MCF 10A (cell line): Measurements from ENCODE around the gene IQSEC1. TPM values are rescaled to one million over a fixed set of nuclear protein-coding genes. Genes with fewer than 3 reads are reported as not detected.

Source experiments
- BruUV-seq: library from RNA; stranded (reverse); fragments of 400-500 nt; replicated peaks from 2 replicates; lab custom pipeline; 2021; lab: Mats Ljungman, UMichigan
- CTCF ChIA-PET: fragments of 300-600 bp; sonication (Branson Sonifier 250); formaldehyde crosslinking; extraction: SDS; loops from one replicate; lab custom pipeline; 2021; ENCODE audit warnings: antibody characterized with exemption, inconsistent platforms; lab: Yijun Ruan, JAX
- POLR2A ChIA-PET: fragments of 300-600, 350-650 bp; sonication (Branson Sonifier 250); formaldehyde crosslinking; extraction: SDS; loops from one replicate; lab custom pipeline; 2020; ENCODE audit warnings: antibody characterized with exemption, inconsistent platforms; lab: Yijun Ruan, JAX
- DNase-seq: peaks from one replicate; pipeline ENCODE4 v3.0.0-alpha.2; 2018; ENCODE audit not compliant: unreplicated experiment
- H3K27ac Mint-ChIP-seq: one replicate; pipeline ENCODE4 v1.8.0; 2022; ENCODE audit warnings: mild to moderate bottlenecking, low read depth, mixed read lengths; ENCODE audit not compliant: unreplicated experiment
- H3K27me3 Mint-ChIP-seq: one replicate; pipeline ENCODE4 v1.8.0; 2022; ENCODE audit warnings: mixed read lengths; ENCODE audit not compliant: insufficient read depth, unreplicated experiment
- H3K36me3 Mint-ChIP-seq: one replicate; pipeline ENCODE4 v1.8.0; 2022; ENCODE audit warnings: mild to moderate bottlenecking, moderate library complexity, mixed read lengths; ENCODE audit not compliant: insufficient read depth, unreplicated experiment
- H3K4me1 Mint-ChIP-seq: one replicate; pipeline ENCODE4 v1.8.0; 2022; ENCODE audit warnings: mixed read lengths; ENCODE audit not compliant: insufficient read depth, unreplicated experiment
- H3K4me3 Mint-ChIP-seq: one replicate; pipeline ENCODE4 v1.8.0; 2022; ENCODE audit warnings: mild to moderate bottlenecking, moderate library complexity, mixed read lengths; ENCODE audit not compliant: unreplicated experiment
- H3K9me3 Mint-ChIP-seq: one replicate; pipeline ENCODE4 v1.8.0; 2022; ENCODE audit warnings: mixed read lengths; ENCODE audit not compliant: unreplicated experiment
- intact Hi-C: fragments of 100-400 bp; cut with micrococcal nuclease; formaldehyde crosslinking; loops from 2 replicates; pipeline ENCODE4 v1.14.1; 2022
- total RNA-seq: library from RNA; stranded (reverse); gene quantifications from 2 replicates; pipeline ENCODE4 v1.2.3, GENCODE V29; 2022
- TF ChIP-seq, protein P1 (sequence below): fragments of 200-600 bp; IDR thresholded peaks from one replicate; pipeline ENCODE4 v1.8.0; 2022; ENCODE audit warnings: antibody characterized with exemption, mild to moderate bottlenecking; ENCODE audit not compliant: unreplicated experiment

Gene IQSEC1
- total RNA-seq, 1 experiment from 2014 or later, result 18.7 TPM

DNA sequence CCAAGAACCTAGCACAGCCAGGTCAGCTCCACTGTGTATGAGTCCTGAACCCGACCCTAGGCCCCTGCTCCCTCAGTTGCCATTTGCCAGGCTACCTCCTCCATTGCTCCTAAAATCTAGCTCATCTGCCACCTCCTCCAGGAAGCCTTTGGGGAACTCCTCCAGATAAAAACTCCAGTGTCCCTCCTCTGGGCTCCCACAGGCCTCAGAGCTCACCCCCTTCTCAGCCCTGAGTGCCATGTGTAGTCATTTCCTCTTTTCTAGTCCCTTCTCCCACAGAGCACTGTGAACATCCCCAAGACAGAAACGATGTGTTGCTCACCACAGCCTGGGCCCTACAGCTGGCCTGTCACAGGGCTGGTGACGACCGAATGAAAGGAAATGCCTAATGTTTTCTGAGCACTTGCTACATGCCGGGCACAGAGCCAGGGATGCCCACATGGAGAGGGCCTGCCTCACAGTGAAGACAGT, 61.0 kb downstream of the IQSEC1 start:
- TF ChIP-seq, protein P1, sequence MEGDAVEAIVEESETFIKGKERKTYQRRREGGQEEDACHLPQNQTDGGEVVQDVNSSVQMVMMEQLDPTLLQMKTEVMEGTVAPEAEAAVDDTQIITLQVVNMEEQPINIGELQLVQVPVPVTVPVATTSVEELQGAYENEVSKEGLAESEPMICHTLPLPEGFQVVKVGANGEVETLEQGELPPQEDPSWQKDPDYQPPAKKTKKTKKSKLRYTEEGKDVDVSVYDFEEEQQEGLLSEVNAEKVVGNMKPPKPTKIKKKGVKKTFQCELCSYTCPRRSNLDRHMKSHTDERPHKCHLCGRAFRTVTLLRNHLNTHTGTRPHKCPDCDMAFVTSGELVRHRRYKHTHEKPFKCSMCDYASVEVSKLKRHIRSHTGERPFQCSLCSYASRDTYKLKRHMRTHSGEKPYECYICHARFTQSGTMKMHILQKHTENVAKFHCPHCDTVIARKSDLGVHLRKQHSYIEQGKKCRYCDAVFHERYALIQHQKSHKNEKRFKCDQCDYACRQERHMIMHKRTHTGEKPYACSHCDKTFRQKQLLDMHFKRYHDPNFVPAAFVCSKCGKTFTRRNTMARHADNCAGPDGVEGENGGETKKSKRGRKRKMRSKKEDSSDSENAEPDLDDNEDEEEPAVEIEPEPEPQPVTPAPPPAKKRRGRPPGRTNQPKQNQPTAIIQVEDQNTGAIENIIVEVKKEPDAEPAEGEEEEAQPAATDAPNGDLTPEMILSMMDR, result no peak

DNA sequence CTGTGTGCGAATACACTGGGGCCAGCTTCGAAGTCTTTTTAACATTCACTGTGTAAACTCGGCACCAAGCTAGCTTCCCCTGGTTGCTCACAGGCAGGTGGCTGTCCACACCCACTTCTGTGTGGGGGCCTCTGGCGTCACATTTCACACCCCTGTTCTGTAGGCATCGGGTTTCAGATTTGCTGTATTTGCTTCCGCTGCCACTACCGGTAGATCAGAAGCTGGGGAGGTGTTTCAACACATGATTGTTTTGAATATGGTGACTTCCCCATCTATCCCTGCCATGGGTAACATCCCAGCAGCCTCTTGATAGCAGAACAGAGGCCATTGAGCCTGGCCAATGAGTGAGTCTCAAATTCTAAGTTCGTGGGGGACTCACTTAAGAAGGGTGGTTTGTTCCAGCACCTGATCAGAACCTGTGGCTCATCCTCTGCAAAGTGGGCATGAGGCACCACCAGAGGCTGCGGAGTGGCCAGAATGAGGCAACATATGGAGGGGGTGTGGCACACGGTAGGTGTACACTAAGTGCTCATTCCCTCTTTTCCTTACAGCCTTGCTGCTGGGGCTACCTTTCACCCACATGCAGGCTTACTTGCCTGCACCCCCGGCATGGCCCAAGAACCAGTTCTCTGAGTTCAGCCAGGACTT, 61.5 kb downstream of the IQSEC1 start:
- ChIA-PET CTCF (interaction anchor here (0.6 kb wide), 2 partner anchors 80 to 264 kb away, joined by 3 read pairs; no protein-coding TSS in a partner anchor), POLR2A (no interaction called here)
- TF ChIP-seq, protein P1, result no peak
- Mint-ChIP-seq H3K27ac (no peak overlapping the region), H3K9me3 (no peaks in the 10 kb centered on the region), H3K27me3 (peaks cover 8% of the 10 kb centered on the region), H3K4me3 (no peak overlapping the region), H3K36me3 (no peaks in the 10 kb centered on the region), H3K4me1 (no peaks in the 10 kb centered on the region)
- peak; percentile 50 for DNase-seq
- BruUV-seq, result no TSS peak
- intact Hi-C loops, result no loop called here

More for the DNA sequence above, 61.0 kb downstream of the IQSEC1 start:
- H3K36me3 Mint-ChIP-seq, result no peaks in the 10 kb centered on the region
- H3K9me3 Mint-ChIP-seq, result no peaks in the 10 kb centered on the region
- intact Hi-C loops, result no loop called here
- H3K27me3 Mint-ChIP-seq, result peaks cover 12% of the 10 kb centered on the region
- no peak overlapping the region for H3K27ac Mint-ChIP-seq
- no TSS peak for BruUV-seq
- ChIA-PET POLR2A (no interaction called here), CTCF (interaction anchor here (0.6 kb wide), 3 partner anchors 73 to 264 kb away, joined by 3 read pairs; no protein-coding TSS in a partner anchor)
- DNase-seq, result no peak
- H3K4me3 Mint-ChIP-seq, result no peak overlapping the region
- no peaks in the 10 kb centered on the region for H3K4me1 Mint-ChIP-seq

DNA sequence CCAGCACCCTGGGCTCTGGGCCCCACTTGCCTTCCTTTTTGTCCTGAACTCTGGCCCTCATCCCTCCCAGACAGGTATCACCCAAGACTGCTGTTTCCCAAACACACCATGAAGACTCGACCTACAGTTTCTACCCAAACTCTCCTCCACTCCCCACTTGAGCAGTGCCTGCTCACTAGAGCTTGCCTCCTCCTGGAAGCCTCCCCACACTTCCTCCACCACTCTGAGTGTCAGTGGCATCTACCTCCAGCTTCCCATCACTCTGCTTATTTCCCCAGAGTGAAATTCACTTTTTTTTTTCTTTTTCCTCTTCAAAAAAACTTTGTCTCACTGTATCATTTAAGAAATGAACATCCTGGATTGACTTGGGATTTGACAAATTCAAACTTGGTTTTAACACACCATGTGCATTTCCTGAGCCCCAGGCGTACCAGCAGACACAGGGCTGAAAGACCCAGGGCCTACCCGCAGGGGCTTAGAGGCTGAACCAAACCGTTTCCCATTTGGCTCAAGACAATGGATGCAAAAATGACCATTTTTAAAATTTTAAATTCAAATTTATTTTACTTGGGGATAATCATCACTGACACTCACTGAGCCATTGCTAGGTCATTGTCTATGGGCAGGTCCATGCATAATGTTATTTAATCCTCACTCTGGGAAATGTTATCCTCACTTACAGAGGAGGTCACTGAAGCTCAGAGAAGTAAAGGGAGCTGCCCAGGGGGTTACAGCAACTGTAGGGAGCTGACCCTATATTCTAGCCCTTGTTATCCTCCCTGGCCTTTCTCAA, 62.3 kb downstream of the IQSEC1 start:
- H3K27me3 Mint-ChIP-seq, result peaks cover under 1% of the 10 kb centered on the region
- CTCF ChIA-PET, result interaction anchor here (0.5 to 0.7 kb wide), 3 partner anchors 18 to 637 kb away, joined by 3 read pairs; no protein-coding TSS in a partner anchor
- no peak overlapping the region for H3K27ac Mint-ChIP-seq
- no peaks in the 10 kb centered on the region for H3K36me3 Mint-ChIP-seq
- H3K9me3 Mint-ChIP-seq, result no peaks in the 10 kb centered on the region
- no TSS peak for BruUV-seq
- no peaks in the 10 kb centered on the region for H3K4me1 Mint-ChIP-seq
- POLR2A ChIA-PET, result interaction anchor here (1.2 kb wide), 1 partner anchor 16 kb away, joined by 5 read pairs; no protein-coding TSS in a partner anchor
- H3K4me3 Mint-ChIP-seq, result no peak overlapping the region
- TF ChIP-seq, protein P1, result no peak
- intact Hi-C loops, result no loop called here
- DNase-seq, result no peak

DNA sequence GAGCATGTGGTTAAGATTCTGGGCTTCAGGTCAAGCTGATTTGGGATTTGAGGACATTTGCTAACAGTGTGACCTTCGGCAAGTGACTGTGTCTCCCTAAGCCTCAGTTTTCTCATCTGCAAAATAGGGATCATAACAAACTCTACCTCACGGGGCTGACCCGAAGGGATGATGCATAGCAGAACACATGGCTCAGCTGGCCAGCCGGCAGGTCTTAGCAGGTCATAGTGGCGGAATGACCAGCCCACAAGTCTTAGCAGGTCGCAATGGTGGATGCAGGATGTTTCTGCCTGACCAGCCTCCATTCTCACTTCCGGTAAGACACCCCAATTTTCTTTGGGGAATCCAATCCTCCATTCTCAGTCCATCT, 63.3 kb downstream of the IQSEC1 start:
- Mint-ChIP-seq H3K4me1 (no peaks in the 10 kb centered on the region), H3K36me3 (no peaks in the 10 kb centered on the region), H3K27ac (no peak overlapping the region), H3K27me3 (no peaks in the 10 kb centered on the region), H3K9me3 (no peaks in the 10 kb centered on the region), H3K4me3 (no peak overlapping the region)
- ChIA-PET CTCF (interaction anchor here (0.7 to 0.8 kb wide), 3 partner anchors 10 to 82 kb away, joined by 3 to 4 read pairs (median 3); no protein-coding TSS in a partner anchor), POLR2A (interaction anchor here (0.7 to 1.2 kb wide), 2 partner anchors 15 to 654 kb away, joined by 3 to 5 read pairs; no protein-coding TSS in a partner anchor)
- BruUV-seq, result no TSS peak
- intact Hi-C loops, result no loop called here
- DNase-seq, result no peak
- TF ChIP-seq, protein P1, result no peak
